NAMALWA (cell line): ENCODE results near the gene CCDC63.

Source experiments
- DNase-seq: peaks from one replicate; pipeline ENCODE4 v3.0.0-alpha.2; 2015; ENCODE audit warnings: low spot score

The CCDC63 gene

DNA sequence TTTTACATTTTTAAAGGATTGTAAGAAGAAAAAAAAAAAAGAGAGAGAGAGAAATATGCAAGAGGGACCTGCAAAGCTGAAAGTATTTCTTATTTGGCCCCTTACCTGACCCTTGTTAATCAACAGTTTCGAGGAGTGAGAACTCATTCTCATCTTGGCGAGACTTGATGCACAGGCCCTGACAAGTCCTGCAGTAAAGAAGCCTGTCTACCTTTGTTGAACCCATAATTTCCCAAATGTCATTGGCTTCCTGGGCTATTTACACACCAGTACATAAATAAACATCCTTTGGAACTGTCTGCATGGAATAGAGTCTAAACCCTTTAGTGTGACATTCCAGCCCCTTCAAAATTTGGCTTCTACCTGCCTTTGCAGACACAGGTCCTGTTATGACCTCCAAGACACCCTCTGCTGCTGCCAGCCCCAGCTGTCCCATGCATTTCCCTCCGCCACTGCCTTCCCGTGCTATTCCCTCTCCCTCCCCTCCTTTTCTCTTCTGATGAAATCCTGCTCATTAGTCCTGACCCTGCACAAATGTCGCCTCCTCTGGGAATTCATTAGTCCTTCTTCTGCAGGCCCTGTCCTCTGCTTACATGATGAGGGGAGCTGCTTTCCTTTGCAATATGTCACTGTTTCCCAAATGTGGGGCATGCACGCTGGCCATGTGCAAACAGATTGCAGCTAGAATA is 38.5 kb downstream of the CCDC63 start:
- no peak for DNase-seq

DNA sequence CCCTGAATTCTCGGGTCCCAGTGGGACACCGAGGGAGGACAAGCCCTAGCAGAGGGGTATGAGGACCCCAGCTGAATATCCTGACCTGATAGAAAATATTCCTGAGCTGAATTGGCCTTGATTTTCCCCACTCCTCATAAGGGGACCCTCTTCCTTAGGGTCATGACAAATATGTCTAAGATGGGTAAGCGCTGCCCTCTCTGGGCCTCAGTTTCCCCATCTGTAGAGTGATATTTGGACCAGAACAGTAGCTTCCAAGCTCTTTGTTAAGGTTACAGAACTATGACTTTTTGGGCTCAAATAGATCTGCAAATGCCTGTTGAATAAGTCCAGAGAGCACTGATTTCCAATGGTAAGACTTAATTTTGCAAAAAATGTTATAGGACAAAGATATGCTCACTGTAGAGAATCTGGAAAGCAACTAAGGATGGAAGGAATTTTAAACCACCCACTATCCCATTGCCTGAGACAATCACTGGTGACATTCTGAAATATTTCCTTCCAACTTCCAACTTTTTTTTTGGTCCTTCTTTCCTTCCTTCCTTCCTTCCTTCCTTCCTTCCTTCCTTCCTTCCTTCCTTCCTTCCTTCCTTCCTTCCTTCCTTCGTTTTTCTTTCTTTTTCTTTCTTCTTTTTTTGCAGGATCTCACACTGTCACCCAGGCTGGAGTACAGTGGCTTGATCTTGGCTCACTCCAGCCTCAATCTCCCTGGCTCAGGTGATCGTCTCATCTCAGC is 41.6 kb downstream of the CCDC63 start:
- no peak for DNase-seq

DNA sequence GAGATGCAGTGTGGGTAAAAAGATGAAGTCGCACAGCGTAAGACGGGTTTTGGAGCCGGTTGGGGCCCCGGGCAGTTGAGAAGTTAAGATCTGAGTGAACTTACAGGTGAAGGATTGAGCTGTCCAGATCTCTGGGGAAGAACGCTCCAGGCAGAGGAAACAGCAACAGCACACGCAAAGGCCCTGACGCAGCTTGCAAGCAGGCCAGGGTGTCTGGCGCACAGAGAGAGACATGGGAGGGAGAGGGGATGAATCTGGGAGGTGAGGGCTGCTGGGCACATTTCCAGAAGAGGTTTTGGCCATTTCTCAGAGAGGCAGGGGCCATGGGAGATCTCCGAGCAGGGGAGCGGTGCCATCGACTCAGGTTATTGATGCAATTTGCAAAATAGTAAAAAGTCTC is 42.6 kb downstream of the CCDC63 start:
- DNase-seq, result no peak

DNA sequence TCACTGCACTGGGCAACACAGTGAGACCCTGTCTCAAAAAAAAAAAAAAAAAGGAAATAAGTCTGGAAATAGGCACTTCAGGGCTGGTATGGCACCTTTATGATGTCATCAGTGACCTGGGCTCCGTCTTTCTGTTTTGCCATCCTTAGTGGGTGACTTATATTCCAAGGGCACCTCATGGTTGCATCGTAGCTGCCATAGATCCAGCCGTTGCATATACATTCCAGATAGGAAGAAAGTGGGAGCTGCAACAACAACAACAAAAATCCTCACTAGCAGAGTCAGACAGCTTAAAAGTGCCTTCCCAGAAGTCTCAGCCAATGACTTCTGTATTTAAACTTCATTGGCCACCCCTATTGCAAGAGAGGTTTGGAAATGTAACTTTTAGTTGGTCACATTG is 47.2 kb downstream of the CCDC63 start:
- DNase-seq, result no peak

DNA sequence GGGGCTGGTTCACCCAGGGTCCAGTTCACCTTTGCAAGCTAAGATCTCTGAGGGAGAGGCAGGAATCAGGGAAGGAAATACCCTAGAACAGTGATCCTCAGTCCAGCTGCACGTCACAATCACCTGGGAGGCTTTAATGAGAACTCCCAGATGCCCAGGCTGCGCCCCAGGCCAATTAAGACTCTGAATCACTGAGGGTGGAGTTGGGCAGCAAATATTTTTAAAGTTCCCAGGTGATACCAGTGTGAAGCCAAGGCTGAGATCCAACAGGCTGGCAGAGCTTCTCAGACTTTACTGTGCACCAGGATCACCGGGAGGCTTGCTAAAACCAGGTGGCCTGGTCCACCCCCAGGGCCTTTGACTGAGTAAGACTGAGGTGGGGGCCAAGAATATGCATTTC is 49.8 kb downstream of the CCDC63 start:
- no peak for DNase-seq

DNA sequence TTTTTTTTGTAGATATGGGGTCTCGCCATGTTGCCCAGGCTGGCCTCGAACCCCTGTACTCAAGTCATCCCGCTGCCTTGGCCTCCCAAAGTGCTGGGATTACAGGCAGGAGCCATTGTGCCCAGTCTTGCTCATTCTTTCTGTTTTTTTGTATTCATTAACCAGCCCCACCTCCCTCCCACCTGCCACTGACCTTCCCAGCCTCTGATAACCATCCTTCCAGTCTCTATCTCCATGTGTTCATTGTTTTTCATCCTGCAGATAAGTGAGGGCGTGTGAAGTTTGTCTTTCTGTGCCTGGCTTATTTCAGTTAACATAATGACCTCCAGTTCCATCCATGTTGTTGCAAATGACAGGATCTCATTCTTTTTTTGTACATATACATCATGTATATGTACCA is 54.6 kb downstream of the CCDC63 start:
- DNase-seq, result no peak

DNA sequence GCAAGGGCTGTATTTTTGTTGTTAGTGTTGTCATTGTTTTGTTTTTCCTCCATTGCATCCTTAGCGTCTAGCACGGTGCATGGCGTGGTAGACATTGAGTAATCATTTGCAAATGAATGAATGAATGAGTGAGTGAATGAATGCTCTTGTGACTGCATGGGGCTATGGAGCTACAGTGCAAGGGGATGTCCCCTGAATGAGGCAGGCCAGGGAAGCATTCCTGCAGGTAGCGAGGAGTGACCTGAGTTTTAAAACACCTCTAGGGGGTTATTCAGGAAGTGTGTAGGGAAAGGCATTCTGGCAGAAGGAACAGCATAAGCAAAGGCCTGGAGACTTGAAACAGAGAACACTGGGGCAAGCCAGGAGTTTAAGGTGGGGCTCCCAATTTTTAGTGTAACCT is 56.7 kb downstream of the CCDC63 start:
- DNase-seq, result no peak

DNA sequence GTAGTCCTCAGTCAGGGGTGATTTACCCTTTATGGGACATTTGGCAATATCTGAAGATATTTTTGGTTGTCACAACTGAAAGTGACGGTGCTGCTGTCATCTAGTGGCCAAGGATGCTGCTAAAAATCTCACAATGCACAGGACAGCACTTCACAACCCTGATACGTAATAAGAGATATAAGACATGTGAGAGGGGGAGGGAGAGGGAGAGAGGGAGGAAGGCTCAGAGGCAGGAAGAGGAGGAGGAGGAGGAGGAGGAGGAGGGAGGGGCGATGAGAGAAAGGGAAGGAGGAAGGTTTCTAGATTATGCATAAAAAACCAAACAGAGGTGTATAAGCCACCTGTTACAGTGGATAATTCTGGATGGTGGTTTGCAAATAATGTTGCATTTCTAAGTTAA is 59.3 kb downstream of the CCDC63 start:
- peak; percentile 75 for DNase-seq

DNA sequence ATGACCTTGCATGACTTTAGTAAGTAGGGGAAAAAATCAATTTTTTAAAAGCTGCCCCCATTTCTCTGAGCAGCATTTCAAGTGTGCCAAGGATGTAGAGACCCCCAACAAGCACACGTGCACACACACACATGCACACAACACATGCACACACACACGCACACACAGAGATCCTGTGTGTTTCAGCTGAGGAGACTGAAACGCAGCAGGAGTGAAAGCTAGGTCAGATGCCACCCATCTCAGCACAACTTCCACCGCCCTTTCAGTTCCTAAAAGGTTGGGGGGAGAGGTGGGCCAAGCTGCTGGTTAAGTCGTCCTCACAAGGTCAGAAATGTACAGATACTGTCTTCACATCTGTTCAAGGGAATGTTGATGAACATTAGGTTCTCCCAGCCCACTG is 59.7 kb downstream of the CCDC63 start:
- peak; percentile 27 for DNase-seq

DNA sequence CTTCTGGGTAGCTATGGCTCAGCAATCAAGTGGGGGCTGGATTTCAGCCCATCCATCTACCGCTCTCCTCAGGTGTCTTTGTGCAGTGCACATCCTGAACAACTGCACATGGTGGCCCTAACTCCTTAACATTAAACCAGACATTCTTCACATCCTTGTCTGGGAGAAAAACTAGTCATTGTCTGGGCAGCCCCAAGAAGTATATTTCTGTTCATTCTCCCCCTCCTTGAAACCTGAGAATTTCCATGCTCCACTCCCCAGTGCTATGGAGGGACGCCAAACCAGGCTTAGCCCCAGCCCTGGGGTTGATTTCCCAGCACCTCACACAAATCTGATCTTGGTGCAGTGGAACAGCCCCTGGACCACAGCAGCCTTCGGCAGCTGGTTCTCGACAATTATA is 60.2 kb downstream of the CCDC63 start:
- no peak for DNase-seq

DNA sequence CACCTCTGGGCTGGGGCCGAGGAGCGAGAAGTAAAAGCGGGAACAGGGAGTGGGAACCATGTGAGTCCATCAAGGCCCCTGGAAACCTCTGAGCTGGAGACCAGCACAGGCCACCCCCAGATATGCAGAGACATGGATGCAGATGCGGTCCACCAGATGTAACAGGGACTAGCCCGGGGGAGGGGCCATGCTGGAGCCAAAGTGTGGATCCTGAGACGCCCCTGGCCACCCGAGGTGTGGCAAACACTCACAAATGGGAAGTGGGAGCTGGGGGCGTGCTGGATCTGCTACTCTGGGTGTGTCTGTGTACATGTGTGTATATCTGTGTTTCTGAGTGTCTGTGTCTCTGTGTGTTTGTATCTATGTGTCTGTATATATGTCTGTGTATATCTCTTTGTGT is 60.8 kb downstream of the CCDC63 start:
- DNase-seq, result no peak

DNA sequence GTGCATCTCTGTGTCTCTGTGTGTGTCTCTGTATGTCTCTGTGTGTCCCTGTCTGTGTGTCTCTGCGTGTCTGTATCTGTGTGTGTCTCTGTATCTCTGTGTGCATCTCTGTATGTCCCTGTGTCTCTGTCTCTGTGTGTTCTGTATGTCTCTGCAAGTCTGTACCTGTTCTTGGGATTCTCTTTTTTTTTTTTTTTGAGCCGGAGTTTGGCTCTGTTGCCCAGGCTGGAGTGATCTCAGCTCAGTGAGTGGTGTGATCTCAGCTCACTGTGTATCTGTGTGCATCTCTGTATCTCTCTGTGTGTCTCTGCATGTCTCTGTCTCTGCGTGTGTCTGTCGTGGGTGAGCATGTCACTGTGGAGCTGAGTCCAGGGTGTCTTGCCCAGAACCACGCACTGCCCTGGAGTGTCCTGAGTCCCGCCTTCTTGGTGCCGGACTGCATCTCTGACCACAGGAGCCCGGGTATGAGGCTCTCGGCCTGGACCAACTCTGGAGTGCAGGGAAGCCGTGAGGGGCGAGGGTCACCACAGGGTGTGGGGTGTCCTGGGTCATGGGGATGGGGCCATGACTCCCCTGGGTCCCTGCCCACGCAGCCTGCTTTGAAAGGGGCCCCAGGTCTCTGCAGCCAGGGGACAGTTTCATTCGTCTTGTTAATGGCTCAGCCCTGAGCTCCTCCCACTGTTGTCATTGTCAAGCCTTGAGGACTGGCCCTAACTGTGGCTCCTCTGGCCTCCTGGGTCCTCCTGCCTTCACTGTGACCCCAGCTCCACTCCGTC is 61.8 kb downstream of the CCDC63 start:
- DNase-seq, result no peak

DNA sequence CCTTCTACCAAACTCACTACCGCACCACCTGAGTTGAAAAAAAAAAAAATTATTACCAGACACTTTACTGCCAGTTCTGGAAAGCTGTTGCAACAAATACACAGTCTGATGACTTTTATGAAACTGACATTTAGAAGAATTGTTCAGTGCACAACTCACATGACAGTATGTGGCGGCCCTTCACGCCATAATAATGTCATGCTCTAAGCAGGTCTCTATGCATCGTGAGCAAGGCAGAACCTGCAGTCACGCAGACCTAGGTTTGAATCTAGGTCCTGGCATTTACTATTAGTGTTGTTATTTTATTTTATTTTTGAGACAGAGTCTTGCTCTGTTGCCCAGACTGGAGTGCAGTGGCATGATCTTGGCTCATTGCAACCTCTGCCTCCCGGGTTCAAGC is 65.5 kb downstream of the CCDC63 start:
- DNase-seq, result no peak

DNA sequence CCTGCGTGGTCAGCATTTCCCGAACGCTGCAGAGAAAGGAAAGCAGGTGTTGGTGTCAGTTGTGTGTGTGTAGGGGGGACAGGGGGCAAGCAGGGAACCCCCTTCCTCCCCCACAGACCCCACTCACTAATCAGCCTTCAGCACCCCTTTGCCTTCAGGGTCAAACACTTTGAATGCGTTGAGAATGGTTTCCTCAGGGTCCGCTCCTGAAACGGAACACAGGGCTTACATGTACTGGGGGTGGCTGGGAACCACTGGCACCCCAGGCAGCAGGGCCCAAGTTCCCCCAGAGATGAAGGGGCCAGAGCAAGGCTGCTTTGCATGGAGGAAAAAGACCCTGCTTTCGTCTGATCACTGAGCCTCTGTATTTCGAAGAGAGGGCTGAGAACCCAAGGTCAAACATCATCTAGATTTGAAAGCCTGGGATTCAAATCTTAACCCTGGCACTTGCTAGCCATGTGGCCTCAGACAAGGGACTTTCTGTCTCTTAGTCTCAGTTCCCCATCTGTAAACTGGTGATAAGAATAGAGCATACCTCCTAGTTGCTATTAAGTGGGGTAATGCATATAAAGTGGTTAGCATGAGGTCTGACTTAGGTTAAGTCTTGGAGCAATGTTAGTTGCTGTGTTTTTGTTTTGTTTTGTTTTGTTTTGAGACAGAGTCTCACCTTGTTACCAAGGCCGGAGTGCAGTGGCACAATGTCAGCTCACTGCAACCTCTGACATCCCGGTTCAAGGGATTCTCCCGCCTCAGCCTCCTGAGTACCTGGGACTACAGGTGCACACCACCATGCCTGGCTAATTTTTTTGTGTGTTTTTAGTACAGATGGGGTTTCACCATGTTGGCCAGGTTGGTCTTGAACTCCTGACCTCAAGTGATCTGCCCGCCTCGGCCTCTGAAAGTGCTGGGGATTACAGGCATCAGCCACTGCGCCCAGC is 66.6 kb downstream of the CCDC63 start:
- peak; percentile 77 for DNase-seq

DNA sequence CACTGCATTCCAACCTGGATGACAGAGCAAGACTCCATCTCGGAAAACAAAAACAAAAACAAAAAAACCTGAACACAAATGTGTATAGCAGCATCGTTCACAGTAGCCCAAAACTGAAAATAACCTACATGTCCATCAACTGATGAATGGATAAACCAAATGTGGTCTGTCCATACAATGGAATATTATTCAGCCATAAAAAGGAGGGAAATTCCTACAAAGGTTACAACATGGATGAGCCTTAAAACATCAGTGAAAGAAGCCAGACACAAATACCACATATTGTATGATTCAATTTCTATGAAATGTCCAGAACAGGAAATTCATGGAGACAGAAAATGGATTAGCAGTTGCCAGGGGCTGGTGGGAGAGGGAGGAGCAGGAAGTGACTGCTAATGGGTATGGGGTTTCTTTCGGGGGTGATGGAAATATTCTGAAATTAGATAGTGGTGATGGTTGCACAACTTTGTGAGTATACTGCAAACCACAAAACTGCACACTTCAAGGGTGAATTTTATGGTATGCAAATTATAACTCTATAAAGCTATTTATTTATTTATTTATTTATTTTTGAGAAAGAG is 69.6 kb downstream of the CCDC63 start:
- DNase-seq, result no peak

DNA sequence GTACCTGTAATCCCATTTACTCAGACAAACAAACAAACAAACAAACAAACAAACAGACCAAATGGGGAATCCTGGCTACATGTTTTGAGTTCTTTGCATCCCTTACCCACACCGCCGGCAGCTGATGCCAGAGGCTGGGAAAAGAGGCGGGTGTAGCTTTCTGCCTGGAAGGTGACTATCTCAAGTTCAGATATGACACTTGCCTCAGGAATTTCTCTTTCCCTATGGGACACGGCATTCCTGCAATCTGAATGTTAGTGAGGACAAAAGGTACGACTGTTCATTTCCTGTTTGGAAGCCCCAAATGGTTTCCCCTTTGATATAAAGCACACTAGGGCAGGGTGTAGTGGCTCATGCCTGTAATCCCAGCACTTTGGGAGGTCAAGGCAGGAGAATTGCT is 70.7 kb downstream of the CCDC63 start:
- DNase-seq, result no peak

DNA sequence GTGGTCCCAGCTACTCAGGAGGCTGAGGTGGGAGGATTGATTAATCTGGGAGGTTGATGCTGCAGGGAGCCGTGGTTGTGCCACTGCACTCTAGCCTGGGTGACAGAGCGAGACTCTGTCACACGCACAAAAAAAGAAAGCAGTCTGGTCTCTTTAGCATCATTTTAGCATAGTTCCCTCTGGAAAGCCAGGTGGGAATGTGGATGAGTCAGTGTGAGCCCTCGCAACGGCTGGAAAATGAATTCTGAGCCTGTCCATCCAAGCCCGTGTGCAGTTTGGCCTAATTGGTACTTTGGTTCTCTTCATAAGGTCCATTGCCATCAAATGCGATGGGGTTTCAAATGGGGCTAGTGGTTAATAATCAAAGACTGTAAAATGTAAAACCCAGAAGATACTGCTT is 71.2 kb downstream of the CCDC63 start:
- no peak for DNase-seq

DNA sequence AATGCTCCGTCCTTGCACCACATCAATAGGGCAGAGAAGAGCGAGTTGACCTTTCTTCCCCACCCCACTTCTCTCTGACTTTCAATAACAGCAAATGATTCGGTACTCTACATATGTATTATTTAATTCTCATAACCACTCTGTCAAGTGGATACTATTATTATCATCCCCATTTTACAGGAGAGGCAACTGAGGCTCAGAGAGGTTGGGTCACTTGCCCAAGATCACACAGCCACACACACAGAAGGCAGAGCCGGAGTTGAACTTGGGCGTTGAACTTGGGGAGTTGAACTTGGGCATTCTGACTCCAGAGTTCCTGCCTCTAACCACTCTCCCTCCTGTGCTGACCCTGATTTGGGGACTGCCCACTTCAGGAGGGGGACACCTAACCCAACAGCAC is 72.9 kb downstream of the CCDC63 start:
- no peak for DNase-seq

DNA sequence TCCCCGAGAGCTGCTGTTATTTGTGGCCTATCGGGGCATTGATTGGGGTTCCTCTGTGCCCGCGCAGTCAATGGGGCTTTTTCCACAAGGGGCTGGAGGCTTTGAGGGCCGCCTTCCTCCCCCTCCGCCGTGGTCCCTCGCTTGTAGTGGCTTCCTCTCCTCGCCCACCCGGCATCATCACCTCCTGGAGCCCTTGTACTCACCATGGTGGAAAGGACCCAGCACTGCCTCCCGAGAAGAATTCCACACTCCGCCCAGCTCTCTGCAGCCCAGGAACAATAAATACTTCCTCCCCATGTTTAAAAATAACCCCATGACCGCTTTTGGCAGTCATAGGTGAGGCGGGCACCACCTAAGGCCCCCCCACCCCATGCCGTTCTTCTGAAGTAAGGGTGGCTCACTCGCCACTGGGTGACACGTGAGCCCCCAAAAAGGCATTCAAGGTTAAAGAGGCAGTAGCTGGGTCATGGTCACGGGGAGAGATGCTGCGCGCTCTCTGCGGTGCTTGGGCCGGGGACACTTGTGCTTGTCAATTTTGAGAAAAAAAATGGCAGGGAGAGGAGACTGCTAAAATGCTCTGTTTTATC is 73.6 kb downstream of the CCDC63 start, which contains the start of gene MYL2:
Gene MYL2 (minus strand): TSS at position 256 of the 587 bp plus-strand sequence. CDS start 50 bp downstream, at position 206.
- no peak for DNase-seq

DNA sequence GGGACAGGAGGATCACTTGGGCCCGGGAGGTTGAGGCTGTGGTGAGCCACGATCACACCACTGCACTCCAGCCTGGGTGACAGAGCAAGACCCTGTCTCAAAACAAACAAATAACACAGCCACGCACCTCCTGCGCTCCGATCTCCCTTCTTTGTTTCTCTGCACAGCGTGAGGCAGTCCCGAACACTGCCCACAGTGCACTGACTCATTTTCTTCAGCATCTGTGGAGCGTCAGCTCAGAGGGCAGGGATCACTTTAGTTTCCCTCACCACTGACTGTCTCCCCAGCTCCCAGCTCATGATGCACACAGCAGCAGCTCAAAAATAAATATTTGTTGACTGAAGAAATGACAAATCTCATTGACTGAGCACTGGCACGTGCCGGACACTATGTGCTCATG is 74.5 kb downstream of the CCDC63 start:
- DNase-seq, result no peak

DNA sequence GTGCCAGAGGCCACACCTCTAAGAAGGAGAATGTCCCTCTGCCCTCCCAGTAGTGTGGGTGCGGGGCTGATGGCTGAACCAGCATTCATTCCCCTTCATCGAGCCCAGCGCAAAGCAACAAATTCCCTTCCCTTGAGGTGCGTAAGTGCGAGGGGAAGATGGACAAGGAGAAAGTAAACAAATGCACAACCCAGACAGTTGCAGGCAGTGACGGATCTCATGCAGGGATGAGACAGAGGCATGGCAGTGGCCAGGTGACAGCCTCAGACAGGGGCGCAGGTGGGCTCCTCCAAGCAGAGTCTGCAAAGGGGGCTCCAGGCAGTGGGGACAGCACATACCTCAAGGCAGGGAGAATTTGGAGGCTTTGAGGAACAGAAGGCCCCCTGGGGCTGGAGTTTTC is 75.9 kb downstream of the CCDC63 start:
- DNase-seq, result no peak
